Measurements from ENCODE around the gene CKM.
"Not testable (repeated sequence)": the region's sequence is repeated elsewhere in the genome, so short reads cannot be mapped to it uniquely, and the experiment has no call there.

CKM gene

DNA sequence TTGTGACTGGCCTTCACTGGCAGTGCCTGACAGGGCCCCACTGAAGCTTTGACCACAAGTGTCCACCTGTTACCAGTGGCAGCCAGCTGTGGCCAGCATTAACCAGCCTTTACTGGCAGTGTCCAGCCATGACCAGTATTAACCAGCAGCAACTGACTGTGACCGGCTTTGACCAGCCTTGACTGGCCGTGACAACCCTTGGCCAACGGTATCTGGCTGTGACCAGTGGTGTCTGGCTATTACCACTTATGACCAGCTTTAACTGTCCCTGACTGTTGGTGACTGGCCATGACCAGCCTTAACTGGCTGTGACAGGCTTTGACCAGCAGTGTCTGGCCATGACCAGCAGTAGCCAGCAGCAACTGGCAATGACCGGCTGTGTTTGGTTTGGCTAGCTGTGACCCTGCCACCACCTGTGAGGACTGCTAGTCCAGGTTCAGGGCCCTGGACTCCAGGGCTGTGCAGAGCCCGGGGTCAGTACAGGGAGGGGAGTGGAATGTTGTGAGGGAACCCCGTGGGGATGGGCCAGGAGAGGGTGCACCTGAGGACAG, 32.2 kb downstream of the CKM start:
- DNase-seq (ENCODE audit: low read depth) = no peak

DNA sequence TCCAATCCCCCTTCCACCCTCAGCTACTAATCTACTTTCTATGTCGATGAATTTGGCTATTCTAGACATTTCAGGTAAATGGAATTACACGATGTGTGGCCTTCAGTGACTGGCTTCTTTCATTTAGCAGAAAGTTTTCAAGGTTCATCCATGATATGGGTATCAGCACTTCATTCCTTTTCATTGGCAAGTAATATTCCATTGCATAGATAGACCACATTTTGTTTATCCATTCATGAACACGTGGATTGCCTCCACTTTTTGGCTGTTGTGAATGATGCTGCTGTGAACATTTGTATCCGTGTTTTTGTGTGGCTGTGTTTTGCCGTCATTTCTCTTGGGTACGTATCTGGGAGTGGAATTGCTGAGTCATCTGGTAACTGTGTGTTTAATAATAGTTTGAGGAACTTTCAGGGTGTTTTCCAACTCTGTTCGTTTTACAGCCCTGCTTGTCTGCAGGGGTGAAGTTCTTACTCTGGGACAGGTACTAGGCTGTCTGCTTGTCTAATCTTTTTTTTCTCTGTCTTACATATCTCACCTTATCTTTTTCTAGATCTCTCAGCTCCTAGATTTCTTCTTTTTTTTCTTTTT, 39.1 kb downstream of the CKM start:
- DNase-seq (ENCODE audit: low read depth) = no peak

DNA sequence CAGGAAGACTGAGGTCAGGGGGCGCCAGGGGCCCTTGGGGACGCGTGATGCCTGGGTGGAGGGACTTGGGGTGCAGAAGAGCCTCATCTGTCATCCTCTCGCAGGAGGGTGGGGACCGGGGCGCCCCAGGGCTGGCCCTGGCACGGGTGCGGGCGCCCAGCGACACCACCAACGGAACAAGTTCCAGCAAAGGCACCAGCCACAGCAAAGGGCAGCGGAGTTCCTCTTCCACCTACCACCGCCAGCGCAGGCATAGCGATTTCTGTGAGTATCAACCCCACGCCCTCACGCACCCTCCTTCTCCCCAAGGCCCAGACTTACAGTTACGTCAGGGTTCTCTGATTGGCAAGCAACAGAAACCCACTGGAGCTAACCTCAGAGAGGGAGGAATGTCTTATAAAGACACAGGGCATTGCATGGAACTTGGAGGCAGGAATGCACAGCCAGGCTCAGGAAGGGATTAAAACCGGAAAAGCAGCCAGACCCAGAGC, 42.2 kb downstream of the CKM start:
- DNase-seq (ENCODE audit: low read depth) = no peak

DNA sequence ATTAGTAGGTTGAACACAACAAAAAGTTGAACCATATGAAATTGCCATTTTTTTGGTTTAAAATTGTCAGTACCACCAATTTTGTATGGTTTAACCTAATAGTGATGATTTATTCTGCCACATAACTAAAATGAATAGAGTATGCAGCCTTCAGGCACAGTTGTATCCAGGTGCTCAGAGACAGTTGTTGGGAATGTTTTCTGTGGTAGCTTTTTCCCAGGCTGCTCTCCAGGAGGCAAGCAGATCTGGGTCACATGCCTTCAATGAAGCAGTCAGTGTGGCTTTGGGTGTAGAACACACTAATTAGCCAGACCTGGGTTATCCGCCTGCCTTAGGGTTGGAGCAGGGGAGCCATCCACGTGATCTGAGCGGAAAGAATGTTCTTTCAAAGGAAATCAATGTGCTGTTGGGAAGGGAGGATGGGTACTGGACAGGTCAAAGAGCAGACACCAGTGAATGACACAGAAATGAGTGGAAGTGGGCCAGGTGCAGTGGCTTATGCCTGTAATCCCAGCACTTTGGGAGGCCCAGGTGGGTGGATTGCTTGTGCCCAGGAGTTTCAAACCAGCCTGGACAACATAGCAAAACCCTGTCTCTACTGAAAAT, 43.0 kb downstream of the CKM start:
- no peak for DNase-seq (ENCODE audit: low read depth)

DNA sequence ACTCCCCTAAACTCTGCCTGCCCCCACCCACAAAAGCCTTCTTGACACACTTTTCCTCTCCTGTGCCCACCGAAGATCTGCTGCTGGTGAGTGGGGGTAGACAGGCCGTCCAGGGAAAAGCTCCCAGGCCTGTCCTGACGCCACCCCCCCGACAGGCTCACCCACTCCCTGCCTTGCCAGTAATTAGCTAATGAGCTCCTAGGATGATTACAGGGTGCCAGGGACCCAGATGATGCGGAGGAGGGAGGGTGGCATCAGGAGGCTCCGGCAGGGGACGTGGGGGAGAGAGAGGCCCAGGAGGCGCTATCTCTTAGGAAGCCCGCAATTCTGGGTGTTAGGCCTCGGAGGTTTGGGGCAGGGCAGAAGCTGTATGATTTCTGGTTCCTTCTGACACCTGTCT, 44.6 kb downstream of the CKM start:
- no peak for DNase-seq (ENCODE audit: low read depth)

DNA sequence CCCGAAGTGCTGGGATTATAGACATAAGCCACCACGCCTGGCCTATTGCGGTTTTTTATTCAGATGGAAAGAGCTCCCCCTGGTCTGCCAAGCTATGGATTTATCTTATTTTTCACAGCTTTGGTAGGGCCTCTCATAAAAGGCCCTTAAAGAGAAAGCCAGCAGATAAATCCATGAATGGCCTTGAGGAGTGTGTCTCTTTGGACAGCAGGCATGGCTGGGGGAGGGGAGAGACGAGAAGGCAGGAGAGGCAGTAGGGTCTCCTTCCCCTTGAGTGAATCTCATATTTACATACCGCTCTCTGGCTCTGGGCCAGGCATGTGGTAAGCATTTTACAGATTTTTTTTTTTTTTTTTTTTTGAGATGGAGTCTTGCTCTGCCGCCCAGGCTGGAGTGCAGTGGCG, 46.4 kb downstream of the CKM start:
- no peak for DNase-seq (ENCODE audit: low read depth)

DNA sequence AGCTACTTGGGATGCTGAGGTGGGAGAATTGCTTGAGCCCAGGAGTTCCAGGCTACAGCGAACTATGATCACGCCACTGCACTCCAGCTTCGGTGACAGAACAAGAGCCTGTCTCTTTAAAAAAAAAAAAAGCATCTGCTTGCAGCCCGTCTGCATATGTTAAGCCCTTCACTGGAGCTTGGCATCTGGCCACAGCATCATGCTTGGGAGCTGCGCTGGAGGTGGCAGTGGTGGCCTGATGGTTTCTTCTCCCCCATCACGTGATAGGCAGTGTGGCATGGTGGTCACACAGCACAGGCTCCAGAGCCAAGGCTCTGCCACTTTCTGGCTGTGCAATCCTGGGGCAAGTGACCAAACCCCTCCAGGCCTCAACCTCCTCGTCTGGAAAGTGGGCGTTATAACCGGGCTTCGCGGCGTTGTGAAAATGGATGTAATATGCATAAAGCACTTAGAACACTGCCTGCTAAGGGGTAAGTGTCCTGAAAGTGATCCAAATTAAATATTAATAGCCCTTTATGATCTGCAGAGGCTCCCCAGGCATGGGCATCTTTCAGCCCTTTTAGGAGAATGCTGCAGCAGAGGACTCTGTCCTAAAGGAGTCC, 47.2 kb downstream of the CKM start:
- DNase-seq (ENCODE audit: low read depth) = no peak

DNA sequence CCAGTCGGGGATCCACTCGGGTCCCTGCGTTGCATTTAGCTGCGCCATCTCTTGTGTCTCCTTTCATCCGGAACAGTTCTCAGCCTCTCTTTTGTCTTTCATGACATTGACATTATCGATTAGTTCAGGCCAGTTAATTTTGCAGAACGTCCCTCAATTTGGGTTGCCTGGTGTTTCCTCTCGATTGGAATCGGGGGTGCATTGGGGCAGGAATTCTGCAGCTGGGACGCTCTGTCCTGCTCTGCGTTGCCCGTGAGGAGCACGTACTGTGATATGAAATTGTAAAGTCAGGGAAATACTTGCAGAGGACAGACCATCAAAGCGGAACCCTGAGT, 49.2 kb downstream of the CKM start:
- no peak for DNase-seq (ENCODE audit: low read depth)

DNA sequence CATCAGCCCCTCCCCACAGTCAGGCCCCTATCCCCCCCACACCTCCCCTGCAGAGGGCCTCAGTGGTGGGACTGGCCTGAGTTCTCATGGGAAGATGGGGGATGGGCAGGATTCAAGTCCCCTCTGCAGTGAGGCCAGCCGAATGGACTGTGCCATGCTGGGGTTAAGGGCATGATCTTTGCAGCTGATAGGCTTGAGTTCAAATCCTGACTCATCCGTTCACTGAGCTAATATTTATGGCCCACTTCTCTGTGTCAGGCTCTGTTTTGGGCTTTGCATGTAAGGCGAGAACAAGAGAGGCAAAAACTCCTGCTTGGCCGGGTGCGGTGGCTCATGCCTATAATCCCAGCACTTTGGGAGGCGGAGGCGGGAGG, 51.0 kb downstream of the CKM start:
- no peak for DNase-seq (ENCODE audit: low read depth)

DNA sequence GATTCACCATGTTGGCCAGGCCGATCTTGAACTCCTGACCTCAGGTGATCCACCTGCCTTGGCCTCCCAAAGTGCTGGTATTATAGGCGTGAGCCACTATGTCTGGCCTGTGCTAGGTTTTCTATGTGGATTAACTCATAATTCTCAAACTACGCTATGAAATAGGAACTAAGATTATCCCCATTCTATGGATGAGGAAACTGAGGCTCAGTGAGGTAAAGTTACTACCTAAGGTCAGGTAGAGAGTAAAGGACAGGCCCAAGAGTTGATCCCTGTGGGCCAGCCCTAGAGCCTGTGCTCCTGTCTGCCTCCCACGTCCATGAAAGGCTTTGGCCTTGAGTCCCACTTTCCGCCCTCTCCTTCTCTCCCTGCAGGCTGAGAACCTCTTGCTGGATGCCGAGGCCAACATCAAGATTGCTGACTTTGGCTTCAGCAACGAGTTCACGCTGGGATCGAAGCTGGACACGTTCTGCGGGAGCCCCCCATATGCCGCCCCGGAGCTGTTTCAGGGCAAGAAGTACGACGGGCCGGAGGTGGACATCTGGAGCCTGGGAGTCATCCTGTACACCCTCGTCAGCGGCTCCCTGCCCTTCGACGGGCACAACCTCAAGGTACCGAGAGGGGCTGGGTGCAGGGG, 51.5 kb downstream of the CKM start:
- DNase-seq (ENCODE audit: low read depth) = no peak

DNA sequence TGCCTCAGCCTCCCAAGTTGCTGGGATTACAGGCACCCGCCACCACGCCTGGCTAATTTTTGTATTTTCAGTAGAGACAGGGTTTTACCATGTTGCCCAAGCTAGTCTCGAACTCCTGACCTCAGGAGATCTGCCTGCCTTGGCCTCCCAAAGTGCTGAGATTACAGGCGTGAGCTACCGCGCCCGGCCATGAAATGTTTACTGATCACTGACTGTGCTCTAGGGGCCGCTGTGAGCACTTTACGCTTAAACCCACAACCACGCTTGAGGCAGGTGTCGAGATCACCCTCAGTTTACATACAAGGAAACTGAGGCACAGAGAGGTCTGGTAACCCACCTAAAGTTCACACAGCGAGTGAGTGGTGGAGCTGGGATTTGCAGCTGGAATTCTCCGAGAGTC, 52.7 kb downstream of the CKM start:
- not testable (repeated sequence) for DNase-seq (ENCODE audit: low read depth)

DNA sequence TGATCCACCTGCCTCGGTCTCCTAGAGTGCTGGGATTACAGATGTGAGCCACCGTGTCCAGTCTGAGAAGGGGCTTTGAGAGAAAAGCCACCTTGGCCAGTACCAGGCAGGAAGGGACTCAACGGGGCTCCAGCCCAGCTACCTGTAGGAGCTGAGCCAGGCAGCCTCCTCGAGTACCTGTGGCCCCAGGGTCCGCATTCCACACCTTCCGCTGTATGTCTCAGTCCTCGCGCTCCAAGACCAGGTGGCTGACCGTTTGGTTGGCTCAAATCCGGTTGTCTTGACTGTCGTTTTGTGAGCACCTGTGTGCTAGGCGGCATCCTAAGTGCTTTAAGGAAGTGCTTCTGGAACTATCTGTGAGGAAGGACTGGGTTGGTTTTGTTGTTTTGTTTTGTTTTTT, 55.4 kb downstream of the CKM start:
- DNase-seq (ENCODE audit: low read depth) = no peak

DNA sequence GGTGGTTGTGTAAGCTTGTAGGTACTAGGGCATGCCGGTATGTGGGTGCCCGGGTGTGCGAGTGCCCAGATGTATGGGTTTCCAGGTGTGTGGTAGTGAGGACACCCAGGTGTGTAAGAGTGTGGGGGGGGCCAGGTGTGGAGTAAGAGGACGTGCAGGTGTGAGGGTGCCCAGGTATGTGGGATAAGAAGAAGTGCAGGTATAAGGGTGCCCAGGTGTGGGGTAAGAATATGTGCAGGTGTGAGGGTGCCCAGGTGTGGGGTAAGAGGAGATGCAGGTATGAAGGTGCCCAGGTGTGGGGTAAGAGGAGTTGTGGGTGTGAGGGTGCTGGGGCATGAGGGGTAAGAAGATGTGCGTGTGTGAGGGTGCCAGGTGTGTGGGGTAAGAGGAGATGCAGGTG, 57.3 kb downstream of the CKM start:
- no peak for DNase-seq (ENCODE audit: low read depth)

DNA sequence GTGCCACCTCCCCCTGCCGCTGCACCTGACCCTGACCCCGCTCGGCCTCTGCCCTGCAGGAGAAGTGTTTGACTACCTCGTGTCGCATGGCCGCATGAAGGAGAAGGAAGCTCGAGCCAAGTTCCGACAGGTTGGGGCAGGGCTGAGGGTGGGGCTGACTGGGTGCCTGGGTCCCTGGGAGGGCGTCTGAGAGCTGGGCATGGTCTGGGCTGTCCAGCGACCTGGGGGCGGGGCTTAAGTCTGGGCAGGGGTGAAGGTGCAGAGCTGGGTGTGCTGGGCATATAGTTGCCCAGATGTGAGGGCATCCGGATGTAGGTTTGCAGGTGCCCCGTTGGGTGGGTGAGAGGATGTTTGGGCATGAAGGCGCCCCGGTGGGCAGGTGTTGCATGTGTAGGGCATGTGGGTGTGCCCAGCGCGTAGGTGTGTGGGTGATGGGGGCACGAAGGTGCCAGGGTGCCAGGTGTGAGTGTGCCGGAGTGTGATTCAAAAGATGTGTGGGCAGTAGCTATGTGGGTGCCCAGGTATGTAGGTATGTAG, 57.8 kb downstream of the CKM start:
- no peak for DNase-seq (ENCODE audit: low read depth)

DNA sequence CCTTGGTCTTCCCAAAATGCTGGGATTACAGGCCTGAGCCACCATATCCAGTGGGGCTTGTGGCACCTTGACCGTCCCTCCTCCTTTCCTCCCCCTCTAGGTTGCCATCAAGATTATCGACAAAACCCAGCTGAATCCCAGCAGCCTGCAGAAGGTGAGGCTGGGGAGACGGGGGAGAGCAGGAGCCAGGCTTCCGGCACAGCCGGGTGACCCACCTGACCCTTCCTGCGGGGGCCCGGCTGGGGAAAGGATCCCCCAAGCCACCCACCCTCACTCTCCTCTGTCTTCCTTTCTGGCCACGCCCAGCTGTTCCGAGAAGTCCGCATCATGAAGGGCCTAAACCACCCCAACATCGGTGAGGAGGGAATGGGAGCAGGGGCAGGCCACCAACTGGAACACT, 59.7 kb downstream of the CKM start:
- DNase-seq (ENCODE audit: low read depth) = no peak

DNA sequence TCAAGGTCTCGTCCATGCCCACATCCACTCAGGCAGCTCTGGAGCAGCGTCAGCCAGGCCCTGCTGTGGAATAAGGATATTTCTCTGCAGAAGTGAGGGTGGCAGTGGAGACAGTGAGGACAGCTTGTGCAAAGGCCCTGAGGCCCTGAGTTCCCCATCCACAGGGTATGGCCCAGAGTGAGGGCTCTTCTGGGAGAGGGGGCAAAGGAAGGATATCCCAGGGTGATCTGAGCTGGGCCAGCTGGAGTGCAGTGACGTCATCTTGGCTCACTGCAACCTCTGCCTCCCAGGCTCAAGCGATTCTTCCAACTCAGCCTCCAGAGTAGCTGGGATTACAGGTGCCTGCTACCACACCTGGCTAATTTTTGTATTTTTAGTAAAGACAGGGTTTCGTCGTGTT, 60.1 kb downstream of the CKM start:
- no peak for DNase-seq (ENCODE audit: low read depth)

DNA sequence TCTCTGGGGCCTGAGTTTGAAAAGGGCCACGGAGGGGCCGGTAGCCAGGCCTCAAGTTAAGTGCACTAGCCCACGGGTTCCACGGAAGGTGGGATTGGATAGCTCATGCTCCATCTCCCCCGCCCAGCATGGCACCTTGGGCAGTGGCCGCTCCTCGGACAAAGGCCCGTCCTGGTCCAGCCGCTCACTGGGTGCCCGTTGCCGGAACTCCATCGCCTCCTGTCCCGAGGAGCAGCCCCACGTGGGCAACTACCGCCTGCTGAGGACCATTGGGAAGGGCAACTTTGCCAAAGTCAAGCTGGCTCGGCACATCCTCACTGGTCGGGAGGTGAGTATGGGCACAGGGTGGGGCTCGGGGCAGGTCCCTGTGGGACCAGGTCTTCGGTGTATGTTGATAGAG, 63.8 kb downstream of the CKM start:
- DNase-seq (ENCODE audit: low read depth) = no peak

DNA sequence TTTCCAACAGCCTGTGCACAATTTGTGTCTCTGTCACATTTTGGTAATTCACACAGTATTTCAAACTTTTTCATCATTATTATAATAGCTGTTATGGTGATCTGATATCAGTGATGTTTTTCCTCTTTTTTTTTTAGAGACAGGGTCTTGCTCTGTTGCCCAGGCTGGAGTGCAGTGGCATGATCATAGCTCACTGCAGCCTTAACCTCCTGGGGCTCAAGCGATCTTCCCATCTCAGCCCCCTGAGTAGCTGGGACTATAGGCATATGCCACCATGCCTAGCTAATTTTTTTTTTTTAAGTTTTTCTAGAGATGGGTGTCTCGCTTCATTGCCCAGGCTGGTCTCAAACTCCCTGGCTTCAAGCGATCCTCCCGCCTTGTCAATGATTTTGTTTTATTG, 65.8 kb downstream of the CKM start:
- no peak for DNase-seq (ENCODE audit: low read depth)
